VCaP (cell line): ENCODE results near the gene C12orf76.
A peak's percentile ranks its signal among the peaks of the same experiment; 100 is the strongest.

ENCODE experiments used
- H3K27ac ChIP-seq: fragments of 450-650 bp; 2 replicates; pipeline ENCODE4 v1.5.1; 2017
- TF ChIP-seq, protein P1 (sequence below): fragments of 450-650 bp; conservative IDR thresholded peaks from 2 replicates; pipeline ENCODE4 v1.5.1; 2017; ENCODE audit warnings: mild to moderate bottlenecking, moderate library complexity

Gene C12orf76

GRCh38 chr12:110039085-110039807, 9.1 kb downstream of the C12orf76 start:
- H3K27ac ChIP-seq: peak overlapping the region; percentile 54
- TF ChIP-seq, protein P1, sequence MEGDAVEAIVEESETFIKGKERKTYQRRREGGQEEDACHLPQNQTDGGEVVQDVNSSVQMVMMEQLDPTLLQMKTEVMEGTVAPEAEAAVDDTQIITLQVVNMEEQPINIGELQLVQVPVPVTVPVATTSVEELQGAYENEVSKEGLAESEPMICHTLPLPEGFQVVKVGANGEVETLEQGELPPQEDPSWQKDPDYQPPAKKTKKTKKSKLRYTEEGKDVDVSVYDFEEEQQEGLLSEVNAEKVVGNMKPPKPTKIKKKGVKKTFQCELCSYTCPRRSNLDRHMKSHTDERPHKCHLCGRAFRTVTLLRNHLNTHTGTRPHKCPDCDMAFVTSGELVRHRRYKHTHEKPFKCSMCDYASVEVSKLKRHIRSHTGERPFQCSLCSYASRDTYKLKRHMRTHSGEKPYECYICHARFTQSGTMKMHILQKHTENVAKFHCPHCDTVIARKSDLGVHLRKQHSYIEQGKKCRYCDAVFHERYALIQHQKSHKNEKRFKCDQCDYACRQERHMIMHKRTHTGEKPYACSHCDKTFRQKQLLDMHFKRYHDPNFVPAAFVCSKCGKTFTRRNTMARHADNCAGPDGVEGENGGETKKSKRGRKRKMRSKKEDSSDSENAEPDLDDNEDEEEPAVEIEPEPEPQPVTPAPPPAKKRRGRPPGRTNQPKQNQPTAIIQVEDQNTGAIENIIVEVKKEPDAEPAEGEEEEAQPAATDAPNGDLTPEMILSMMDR: no peak

DNA sequence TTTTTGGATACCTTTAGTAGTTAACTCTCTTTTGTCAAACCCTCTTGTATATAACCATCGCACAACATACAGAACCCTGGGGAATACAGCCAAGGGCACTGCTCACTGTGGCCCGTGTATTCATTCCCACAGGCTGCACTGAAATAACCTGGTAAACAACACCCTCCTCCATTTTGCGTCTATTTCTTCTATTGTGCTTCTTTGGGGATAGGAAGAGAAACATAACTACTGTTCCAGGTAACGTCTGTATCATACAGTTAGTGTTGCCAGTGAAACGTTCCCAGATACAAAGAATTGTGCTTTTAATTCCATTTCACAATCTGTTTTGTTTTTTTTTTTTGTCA, 9.6 kb downstream of the C12orf76 start:
- peak overlapping the region; percentile 54 for H3K27ac ChIP-seq

GRCh38 chr12:110037315-110037714, 11.0 kb downstream of the C12orf76 start:
- no peak overlapping the region for H3K27ac ChIP-seq
- TF ChIP-seq, protein P1: no peak

More for the DNA sequence above, 9.6 kb downstream of the C12orf76 start:
- TF ChIP-seq, protein P1: no peak

DNA sequence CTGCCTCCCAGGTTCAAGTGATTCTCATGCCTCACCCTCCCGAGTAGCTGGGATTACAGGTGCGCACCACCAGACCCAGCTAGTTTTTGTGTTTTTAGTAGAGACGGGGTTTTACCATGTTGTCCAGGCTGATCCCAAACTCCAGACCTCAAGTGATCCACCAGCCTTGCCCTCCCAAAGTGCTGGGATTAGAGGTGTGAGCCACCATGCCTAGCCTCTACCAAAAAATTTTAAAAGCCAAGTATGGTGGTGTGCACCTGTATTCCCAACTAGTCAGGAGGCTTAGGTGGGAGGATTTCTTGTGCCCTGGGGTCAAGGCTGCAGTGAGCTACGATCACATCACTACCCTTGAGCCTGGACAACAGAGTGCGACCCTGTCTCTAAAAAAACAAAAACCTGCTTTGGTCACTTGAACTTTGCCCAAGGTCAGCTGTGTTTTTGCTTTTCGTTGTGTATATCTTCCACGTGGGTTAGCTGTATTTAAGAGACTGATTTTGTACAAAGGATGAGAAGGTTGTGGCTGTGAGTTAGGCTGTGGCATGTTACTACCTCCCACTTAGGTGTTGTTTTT, 12.7 kb downstream of the C12orf76 start:
- TF ChIP-seq, protein P1: no peak
- H3K27ac ChIP-seq: no peak overlapping the region

DNA sequence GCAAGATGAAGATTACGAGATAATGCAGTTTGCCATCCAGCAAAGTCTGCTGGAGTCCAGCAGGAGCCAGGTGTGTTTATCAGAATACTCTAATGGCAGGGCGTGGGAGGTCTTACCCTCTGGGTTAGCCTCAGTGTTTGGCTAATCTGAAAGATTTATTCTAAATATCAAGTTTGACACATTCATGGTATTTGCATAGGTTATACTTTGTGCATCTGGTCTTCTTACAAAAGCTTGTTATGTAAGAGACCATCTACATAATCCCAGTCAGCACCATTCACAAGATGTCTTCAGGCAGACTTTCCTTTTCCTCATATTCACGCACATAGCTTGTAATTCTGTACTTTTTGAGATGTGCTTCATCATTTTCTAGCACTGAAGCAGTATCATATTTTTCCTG, 14.4 kb downstream of the C12orf76 start:
- TF ChIP-seq, protein P1: no peak
- no peak overlapping the region for H3K27ac ChIP-seq

- TF ChIP-seq, protein P1: no peak
- H3K27ac ChIP-seq: no peak overlapping the region
Observed at GRCh38 chr12:110029290-110029815, 19.0 kb downstream of the C12orf76 start.

GRCh38 chr12:110028323-110028722, 20.0 kb downstream of the C12orf76 start:
- TF ChIP-seq, protein P1: no peak
- H3K27ac ChIP-seq: no peak overlapping the region
